H1 (cell line): ENCODE data around the gene ELMO1. TPM values are rescaled to one million over a fixed set of nuclear protein-coding genes. Genes with fewer than 3 reads are reported as not detected.

Experiments
- CTCF ChIA-PET: fragments of 300-600 bp; sonication (Branson Sonifier 250); formaldehyde crosslinking; loops from one replicate; lab custom pipeline; 2021; ENCODE audit not compliant: partially characterized antibody; lab: Charles Lee
- POLR2A ChIA-PET: fragments of 300-600 bp; sonication (Branson Sonifier 250); formaldehyde crosslinking; loops from one replicate; lab custom pipeline; 2021; ENCODE audit warnings: inconsistent platforms; ENCODE audit not compliant: partially characterized antibody; lab: Charles Lee
- DNase-seq, 2 experiments: peaks; one replicate each; pipeline versions ENCODE4 v3.0.0 to v3.0.0-alpha.2; 2010 to 2022; ENCODE audit warnings: low spot score in 2 of 2, low read depth in 1 of 2, mixed read lengths in 1 of 2
- FAIRE-seq: peaks from 2 replicates; lab custom pipeline; 2011; peaks lifted over from hg19 to GRCh38; lab: Jason Lieb, UNC
- H2AFZ ChIP-seq: 2 replicates; pipeline ENCODE4 v1.8.1; 2012; ENCODE audit warnings: low read length, inconsistent platforms
- H2AK5ac ChIP-seq: 2 replicates; pipeline ENCODE4 v1.6.1; 2013; ENCODE audit warnings: low read depth, low read length
- H2BK120ac ChIP-seq: replicated peaks from 2 replicates; pipeline ENCODE3; 2013; ENCODE audit warnings: low read depth, low read length, inconsistent platforms
- H2BK12ac ChIP-seq: 2 replicates; pipeline ENCODE4 v1.6.1; 2013; ENCODE audit warnings: low read depth, low read length
- H2BK15ac ChIP-seq: 2 replicates; pipeline ENCODE4 v1.6.1; 2013; ENCODE audit warnings: low read length
- H2BK20ac ChIP-seq: 2 replicates; pipeline ENCODE4 v1.6.1; 2013; ENCODE audit warnings: low read length
- H2BK5ac ChIP-seq: 2 replicates; pipeline ENCODE4 v1.6.1; 2013; ENCODE audit warnings: low read depth, low read length
- H3K14ac ChIP-seq: 2 replicates; pipeline ENCODE4 v1.6.1; 2013; ENCODE audit warnings: inconsistent platforms; ENCODE audit not compliant: insufficient read length
- H3K18ac ChIP-seq: 2 replicates; pipeline ENCODE4 v1.6.1; 2013; ENCODE audit warnings: low read length; ENCODE audit errors: extremely low read depth
- H3K23ac ChIP-seq: 2 replicates; pipeline ENCODE4 v1.6.1; 2013; ENCODE audit warnings: inconsistent platforms; ENCODE audit not compliant: insufficient read length
- H3K23me2 ChIP-seq: 2 replicates; pipeline ENCODE4 v1.6.1; 2013; ENCODE audit warnings: low read depth, low read length
- H3K27ac ChIP-seq: 2 replicates; pipeline ENCODE4 v1.6.1; 2011; ENCODE audit warnings: low read depth, low read length, inconsistent platforms
- H3K27me3 ChIP-seq, 4 experiments: replicated peaks in 1 of 4; 1 replicate in 1 of 4; 2 replicates in 3 of 4; pipeline versions ENCODE4 v1.6.1 to v1.8.1; 2011 to 2013; ENCODE audit warnings: low read length in 3 of 4, mild to moderate bottlenecking in 3 of 4, inconsistent platforms in 2 of 4, mixed read lengths in 2 of 4, moderate library complexity in 1 of 4; ENCODE audit not compliant: control insufficient read depth in 3 of 4, insufficient read depth in 3 of 4; ENCODE audit errors: extremely low read depth in 1 of 4
- H3K36me3 ChIP-seq, 4 experiments: 2 replicates each; pipeline versions ENCODE4 v1.6.1 to v1.8.1; 2011 to 2013; ENCODE audit warnings: mild to moderate bottlenecking in 4 of 4, low read length in 3 of 4, moderate library complexity in 2 of 4, control low read depth in 1 of 4, inconsistent platforms in 1 of 4; ENCODE audit not compliant: insufficient read depth in 4 of 4, control insufficient read depth in 2 of 4
- H3K4ac ChIP-seq: replicated peaks from 2 replicates; pipeline ENCODE3; 2013; ENCODE audit warnings: low read length, low read depth, mixed read lengths, inconsistent platforms; ENCODE audit not compliant: insufficient read length
- H3K4me1 ChIP-seq, 4 experiments: replicated peaks in 1 of 4; 1 replicate in 1 of 4; 2 replicates in 3 of 4; pipeline versions ENCODE4 v1.6.1 to v1.8.1; 2011 to 2013; ENCODE audit warnings: low read length in 3 of 4, inconsistent platforms in 2 of 4, mixed read lengths in 1 of 4; ENCODE audit not compliant: insufficient read depth in 4 of 4, control insufficient read depth in 3 of 4
- H3K4me2 ChIP-seq, 2 experiments: 2 replicates each; pipeline versions ENCODE4 v1.6.1 to v1.8.1; 2011 to 2013; ENCODE audit warnings: low read depth in 2 of 2, low read length in 2 of 2, control low read depth in 1 of 2, inconsistent platforms in 1 of 2, mild to moderate bottlenecking in 1 of 2; ENCODE audit not compliant: insufficient read depth in 1 of 2
- H3K4me3 ChIP-seq, 4 experiments: fragments of 200-600, 300-600 bp in 1 of 4; sonication (generic), shearing (Covaris generic), sonication (Bioruptor Twin) in 1 of 4; 2 replicates each; pipeline versions ENCODE4 v1.5.1 to v1.8.1; 2011 to 2016; ENCODE audit warnings: low read length in 4 of 4, low read depth in 3 of 4, control low read depth in 2 of 4, inconsistent platforms in 2 of 4, mild to moderate bottlenecking in 2 of 4, mixed read lengths in 1 of 4, moderate library complexity in 1 of 4; ENCODE audit not compliant: insufficient read depth in 2 of 4; ENCODE audit errors: extremely low read depth in 1 of 4
- H3K56ac ChIP-seq: replicated peaks from 2 replicates; pipeline ENCODE3; 2013; ENCODE audit warnings: low read depth, mild to moderate bottlenecking, mixed read lengths, low read length, inconsistent platforms; ENCODE audit not compliant: insufficient read length
- H3K79me1 ChIP-seq: 2 replicates; pipeline ENCODE4 v1.6.1; 2013; ENCODE audit warnings: low read depth, low read length, control low read depth
- H3K79me2 ChIP-seq, 2 experiments: 2 replicates each; pipeline versions ENCODE4 v1.6.1 to v1.8.1; 2012 to 2013; ENCODE audit warnings: low read length in 2 of 2, mild to moderate bottlenecking in 2 of 2, inconsistent platforms in 1 of 2; ENCODE audit not compliant: insufficient read depth in 2 of 2, control insufficient read depth in 1 of 2
- H3K9ac ChIP-seq, 4 experiments: replicated peaks in 1 of 4; 1 replicate in 1 of 4; 2 replicates in 3 of 4; pipeline versions ENCODE4 v1.6.1 to v1.8.1; 2011 to 2013; ENCODE audit warnings: low read depth in 3 of 4, low read length in 3 of 4, control low read depth in 2 of 4, mild to moderate bottlenecking in 2 of 4, moderate library complexity in 2 of 4, inconsistent platforms in 1 of 4; ENCODE audit errors: extremely low read depth in 1 of 4
- H3K9me3 ChIP-seq, 2 experiments: 2 replicates each; pipeline versions ENCODE4 v1.6.1 to v1.8.1; 2012 to 2013; ENCODE audit warnings: mild to moderate bottlenecking in 2 of 2, moderate library complexity in 2 of 2, control low read depth in 1 of 2, inconsistent platforms in 1 of 2, low read depth in 1 of 2, low read length in 1 of 2, mixed read lengths in 1 of 2; ENCODE audit not compliant: insufficient read depth in 2 of 2
- H4K20me1 ChIP-seq, 2 experiments: replicated peaks in 1 of 2; 2 replicates each; pipeline versions ENCODE3 to v1.8.1; 2011 to 2013; ENCODE audit warnings: inconsistent platforms in 2 of 2, low read length in 2 of 2, mild to moderate bottlenecking in 1 of 2; ENCODE audit not compliant: insufficient read depth in 2 of 2, control insufficient read depth in 1 of 2
- H4K5ac ChIP-seq: 2 replicates; pipeline ENCODE4 v1.6.1; 2013; ENCODE audit warnings: low read length, low read depth, mixed read lengths, inconsistent platforms; ENCODE audit not compliant: insufficient read length
- H4K8ac ChIP-seq: 2 replicates; pipeline ENCODE4 v1.8.0; 2013; ENCODE audit warnings: mild to moderate bottlenecking, moderate library complexity, low read length, inconsistent platforms; ENCODE audit not compliant: insufficient read depth; ENCODE audit errors: extremely low read depth
- H4K91ac ChIP-seq: replicated peaks from 2 replicates; pipeline ENCODE3; 2013; ENCODE audit warnings: low read length, mixed read lengths, inconsistent platforms; ENCODE audit not compliant: insufficient read length
- ATF3 ChIP-seq: IDR thresholded peaks from 2 replicates; pipeline ENCODE4 v1.6.1; 2011; ENCODE audit warnings: low read depth, mild to moderate bottlenecking, low read length; ENCODE audit not compliant: insufficient read depth
- CBX8 ChIP-seq: fragments of 300-800, 300-1000 bp; sonication (generic); IDR thresholded peaks from 2 replicates; pipeline ENCODE4 v1.7.1; 2016; ENCODE audit warnings: low read depth, low read length, borderline replicate concordance
- GTF2F1 ChIP-seq: IDR thresholded peaks from 2 replicates; pipeline ENCODE4 v1.6.1; 2012; ENCODE audit warnings: low read depth, low read length, improper control_type of control experiment, borderline replicate concordance
- POLR2A ChIP-seq, 2 experiments: IDR thresholded peaks; 1 replicate in 1 of 2; 2 replicates in 1 of 2; pipeline ENCODE4 v1.6.1; 2011; ENCODE audit warnings: low read depth in 2 of 2, low read length in 2 of 2, mild to moderate bottlenecking in 2 of 2; ENCODE audit errors: control extremely low read depth in 1 of 2
- POLR2AphosphoS5 ChIP-seq: IDR thresholded peaks from 2 replicates; pipeline ENCODE4 v1.6.1; 2011; ENCODE audit warnings: low read depth, low read length
- RNF2 ChIP-seq: fragments of 200-900, 300-1000 bp; sonication (generic); IDR thresholded peaks from 2 replicates; pipeline ENCODE4 v1.7.1; 2016; ENCODE audit warnings: borderline replicate concordance, low read depth, mild to moderate bottlenecking, antibody characterized with exemption, low read length; ENCODE audit not compliant: poor library complexity, severe bottlenecking; ENCODE audit errors: missing control alignments
- WGBS, 2 experiments: shearing (Covaris generic) in 1 of 2; methylation state at CpG; one replicate each; pipeline versions ENCODE4 v1.1.6 to v1.1.7; 2013 to 2015; ENCODE audit warnings: low lambda C conversion rate in 2 of 2, mixed read lengths in 2 of 2, inconsistent platforms in 1 of 2, low coverage in 1 of 2, missing lambda C conversion rate in 1 of 2; ENCODE audit not compliant: insufficient replicate concordance in 2 of 2, insufficient coverage in 1 of 2, insufficient read length in 1 of 2; ENCODE audit errors: extremely low coverage in 1 of 2, missing lambda C conversion rate in 1 of 2; 5-methylcytosine and 5-hydroxymethylcytosine counted together
- polyA plus RNA-seq, 7 experiments: library from polyadenylated mRNA; depleted of rRNA in 3 of 7; stranded (reverse) in 5 of 7; unstranded in 2 of 7; fragments of >200 nt in 5 of 7; fragments of 200-250 nt in 2 of 7; gene quantifications; 1 replicate in 5 of 7; 2 replicates in 1 of 7; 4 replicates in 1 of 7; pipeline versions ENCODE4 v1.2.1 to v1.2.3, GENCODE V29; 2011 to 2013; ENCODE audit warnings: missing spikeins in 2 of 7, mixed read lengths in 2 of 7
- total RNA-seq: library from RNA; stranded (reverse); fragmentation: NEBNext Ultra II Directional; extraction: Animal tissue kit (Norgen Biotek cat#: 25700); gene quantifications from 2 replicates; pipeline ENCODE4 v1.2.1, GENCODE V29; 2021

Gene ELMO1
- total and polyA plus RNA-seq, 2 of the 8 experiments (the other 6 are each of a cell fraction or from before 2014, with no cell fraction given), result 18.4 to 21.0 TPM

GRCh38 chr7:37393476-37393875, 55.2 kb downstream of the ELMO1 start:
- no peak overlapping the region for H2BK20ac ChIP-seq

More at GRCh38 chr7:37393476-37393875, 55.2 kb downstream of the ELMO1 start:
- CTCF ChIA-PET, result interaction anchor here (0.6 to 1.9 kb wide), 4 partner anchors 31 to 508 kb away, joined by 3 to 5 read pairs (median 4); partner anchors contain the start of gene ELMO1
- H3K9me3 ChIP-seq, result no peaks in the 10 kb centered on the region
- no peaks in the 10 kb centered on the region; the same call in 1 of the 2 replicates for H3K79me1 ChIP-seq
- no peak overlapping the region for H3K4me2 ChIP-seq
- no peaks in the 10 kb centered on the region for H4K20me1 ChIP-seq
- H2AFZ ChIP-seq, result no peak overlapping the region
- H2BK12ac ChIP-seq, result no peak overlapping the region
- no peak overlapping the region for H3K4ac ChIP-seq
- no peak overlapping the region for H3K4me3 ChIP-seq
- H2BK120ac ChIP-seq, result no peak overlapping the region
- H3K23me2 ChIP-seq, result no peaks in the 10 kb centered on the region
- TF ChIP-seq POLR2AphosphoS5 (no peak), ATF3 (no peak), RNF2 (no peak), POLR2A (IDR thresholded peaks at IDR 0.05; ENCODE audit: control extremely low read depth in 1 of 2, low read depth in 2 of 2, low read length in 2 of 2) (no peak), CBX8 (no peak), GTF2F1 (no peak)
- H3K23ac ChIP-seq, result no peak overlapping the region
- peaks cover 0 to 4% of the 10 kb centered on the region in 2 experiments; a peak in 2 of 4 replicates for H3K79me2 ChIP-seq
- H3K56ac ChIP-seq, result no peak overlapping the region
- no peaks in the 10 kb centered on the region for H3K27me3 ChIP-seq
- no peak overlapping the region for H4K5ac ChIP-seq
- 95% methylated on average over 1 of the region's 1 CpG; no CpG with 5 or more reads in 1 of the 2 experiments for WGBS, 2 experiments
- H3K9ac ChIP-seq, result no peak overlapping the region
- H3K36me3 ChIP-seq, result no peaks in the 10 kb centered on the region
- H4K8ac ChIP-seq, result no peak overlapping the region
- H2BK15ac ChIP-seq, result no peak overlapping the region
- DNase-seq (no peak), FAIRE-seq (no peak)
- no peak overlapping the region for H2AK5ac ChIP-seq
- no peak overlapping the region for H3K18ac ChIP-seq
- H3K27ac ChIP-seq, result no peak overlapping the region
- POLR2A ChIA-PET, result no interaction called here
- H3K14ac ChIP-seq, result no peak overlapping the region
- no peak overlapping the region for H2BK5ac ChIP-seq
- H3K4me1 ChIP-seq, result peaks cover 5 to 18% (median 16%) of the 10 kb centered on the region in 4 experiments; a peak in 6 of 7 replicates
- H4K91ac ChIP-seq, result no peak overlapping the region
